Activated naive CD4-positive, alpha-beta T cell treated with Interleukin-2 at 50 U/mL for 16 hours (primary cell): ENCODE measurements around the gene SOS2.
A peak's percentile ranks its signal among the peaks of the same experiment; 100 is the strongest.

Source experiments
- DNase-seq: peaks from one replicate; pipeline ENCODE4 v3.0.0-alpha.2; 2020

The SOS2 gene

DNA sequence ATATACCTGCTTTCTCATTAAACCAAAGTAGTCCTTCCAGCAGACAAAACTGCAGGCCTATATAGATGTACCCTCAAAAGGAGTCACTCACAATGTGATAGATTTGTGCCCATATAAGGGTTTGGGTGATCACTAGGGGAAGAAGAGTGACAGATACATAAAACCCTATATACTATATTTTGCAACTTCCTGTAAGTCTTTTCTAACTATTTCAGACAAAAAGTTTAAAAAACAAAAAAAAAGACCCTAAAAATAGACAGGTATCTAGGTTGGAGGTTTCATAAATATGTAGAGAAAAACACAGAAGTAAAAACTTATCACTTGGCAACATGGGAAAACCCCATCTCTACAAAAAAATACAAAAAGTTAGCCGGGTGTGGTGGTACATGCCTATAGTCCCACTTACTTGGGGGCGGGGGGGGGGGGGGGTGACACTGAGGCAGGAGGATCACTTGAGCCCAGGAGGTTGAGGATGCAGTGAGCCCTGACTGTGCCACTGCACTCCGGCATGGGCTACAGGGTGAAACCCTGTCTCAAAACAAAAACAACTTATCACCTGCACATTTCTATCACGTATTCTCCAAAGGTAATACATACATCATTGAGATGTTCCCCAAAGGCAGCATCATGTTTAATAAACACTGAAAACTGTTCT, 117.9 kb downstream of the SOS2 start:
- no peak for DNase-seq

DNA sequence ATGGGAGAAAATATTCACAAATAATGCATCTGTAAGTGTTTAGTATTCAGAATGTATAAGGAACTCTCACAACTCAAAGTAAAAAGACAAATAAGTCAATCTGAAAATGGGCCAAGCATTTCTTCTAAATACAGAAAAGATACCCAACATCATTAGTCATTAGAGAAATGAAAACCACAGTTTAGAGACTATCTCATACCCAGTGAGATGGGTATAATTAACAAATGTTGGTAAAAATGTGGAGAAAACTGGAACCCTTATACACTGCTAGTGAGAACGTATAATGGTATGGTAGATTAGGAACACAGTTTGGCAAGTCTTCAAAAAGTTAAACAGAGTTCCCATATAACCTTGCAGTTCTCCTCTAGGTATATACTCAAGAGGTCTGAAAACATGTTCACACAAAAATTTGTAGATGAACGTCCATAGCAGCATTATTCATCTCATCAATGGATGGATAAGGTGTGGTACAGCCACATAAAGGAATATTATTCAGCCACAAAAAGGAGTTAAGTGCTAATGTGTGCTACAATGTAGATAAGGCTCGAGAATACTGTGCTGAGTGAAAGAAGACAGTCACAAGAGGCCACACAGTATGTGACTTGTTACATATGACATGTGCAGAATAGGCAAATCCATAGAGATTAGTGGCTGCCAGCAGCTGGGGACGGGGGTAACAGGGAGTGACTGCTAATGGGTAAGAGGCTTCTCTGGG, 120.9 kb downstream of the SOS2 start:
- no peak for DNase-seq

DNA sequence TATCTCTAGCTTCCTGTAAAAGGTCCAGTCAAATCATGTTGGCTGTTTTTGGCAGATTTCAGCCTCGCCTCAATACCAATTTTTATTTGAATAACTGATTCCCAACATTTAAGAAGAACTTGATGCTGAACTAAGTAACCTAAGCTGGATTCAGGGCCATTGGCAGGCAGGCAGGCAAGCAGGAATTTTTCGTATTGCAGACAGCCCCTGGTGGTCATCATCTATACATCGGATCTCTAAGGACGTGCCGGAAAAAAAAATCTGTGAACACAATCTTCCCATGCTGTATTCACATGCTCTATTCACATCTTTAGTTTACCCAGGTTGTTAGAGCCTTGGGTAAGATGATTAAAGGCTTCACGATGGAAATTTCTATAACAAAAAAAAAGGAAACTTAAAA, 122.0 kb downstream of the SOS2 start:
- no peak for DNase-seq

DNA sequence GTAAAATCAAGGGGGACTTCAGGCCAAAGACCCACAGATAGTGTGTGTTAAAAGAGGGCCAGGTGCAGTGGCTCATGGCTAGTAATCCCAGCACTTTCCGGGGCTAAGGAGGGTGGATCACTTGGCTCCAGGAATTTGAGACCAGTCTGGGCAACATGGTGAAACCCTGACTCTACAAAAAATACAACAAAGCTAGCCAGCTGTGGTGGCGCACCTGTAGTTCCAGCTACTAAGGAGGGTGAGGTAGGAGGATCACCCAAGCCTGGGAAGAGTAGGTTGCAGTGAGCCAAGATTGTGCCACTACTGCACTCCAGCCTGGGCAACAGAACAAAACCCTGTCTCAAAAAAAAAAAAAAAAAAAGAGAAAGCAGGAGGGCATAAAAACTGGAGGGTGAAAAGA, 123.5 kb downstream of the SOS2 start:
- no peak for DNase-seq

DNA sequence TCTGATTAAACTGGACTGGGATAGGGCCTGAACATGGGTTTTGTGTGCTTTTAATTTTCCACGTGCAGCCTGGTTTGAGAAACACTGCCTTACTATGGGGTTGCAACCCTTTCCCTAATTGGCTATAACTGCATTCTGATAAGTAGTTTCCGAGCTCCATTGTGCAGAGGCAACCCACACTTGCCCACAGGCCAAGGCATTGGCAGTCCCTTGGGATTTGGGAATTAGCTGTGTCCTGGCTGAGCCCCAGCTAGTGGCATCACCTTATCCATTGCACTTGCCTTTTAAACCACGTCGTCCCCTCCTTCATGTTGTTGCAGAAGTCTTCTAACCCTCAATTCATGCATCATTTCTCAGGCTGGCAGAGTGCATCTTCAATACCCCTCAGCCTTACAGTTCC, 125.2 kb downstream of the SOS2 start:
- no peak for DNase-seq

DNA sequence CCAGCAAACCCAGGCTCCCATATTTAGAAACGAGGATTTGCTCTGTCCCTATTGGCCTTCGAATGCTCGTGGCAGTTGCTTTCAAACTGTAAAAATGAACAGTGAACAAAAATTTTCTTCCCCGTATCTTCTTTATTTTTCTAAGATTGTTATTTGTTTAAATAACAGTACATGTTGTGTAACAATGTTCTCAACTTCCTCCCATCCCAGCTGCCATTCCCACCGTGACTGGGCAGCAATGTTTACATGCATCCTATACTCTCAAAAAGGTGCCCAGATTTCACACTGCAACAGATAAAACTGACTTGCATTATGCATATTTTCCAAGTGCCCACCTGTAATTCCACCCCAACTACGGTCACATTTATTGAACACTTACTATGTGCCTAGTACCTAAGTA, 127.8 kb downstream of the SOS2 start:
- DNase-seq, result no peak

DNA sequence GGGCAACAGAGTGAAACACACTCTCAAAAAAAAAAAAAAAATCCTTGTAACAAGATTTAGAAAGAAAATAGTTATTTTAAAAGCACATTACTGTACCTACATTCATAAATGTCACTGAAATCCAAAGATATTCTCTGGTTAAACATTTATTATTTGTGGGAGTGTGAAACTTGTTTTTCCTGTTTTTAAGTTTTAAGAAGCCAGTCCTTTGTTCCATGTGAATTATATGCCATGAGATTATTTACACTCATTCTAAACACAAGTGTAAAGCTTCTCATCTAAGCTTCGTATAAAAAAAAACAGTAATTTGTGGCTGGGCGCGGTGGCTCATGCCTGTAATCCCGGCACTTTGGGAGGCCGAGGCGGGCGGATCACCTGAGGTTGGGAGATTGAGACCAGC, 130.0 kb downstream of the SOS2 start:
- no peak for DNase-seq

DNA sequence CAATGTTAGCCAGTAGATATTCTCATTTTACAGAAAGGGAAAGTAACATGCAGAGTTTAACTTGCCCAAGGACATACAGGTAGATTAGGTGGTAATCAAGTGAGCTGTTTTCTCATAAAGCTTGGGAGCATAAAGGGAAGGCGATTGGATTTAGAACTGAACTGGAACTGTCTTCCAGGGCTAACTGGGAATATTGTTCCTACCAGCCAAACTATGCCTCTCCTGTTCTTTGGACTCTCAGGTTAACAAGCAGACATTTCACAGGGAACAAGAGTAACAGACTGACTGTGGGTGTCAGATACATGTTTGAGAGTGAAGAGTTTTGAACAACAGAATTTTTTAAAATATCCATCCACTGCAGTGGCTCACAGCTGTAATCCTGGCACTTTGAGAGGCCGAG, 130.6 kb downstream of the SOS2 start:
- no peak for DNase-seq

DNA sequence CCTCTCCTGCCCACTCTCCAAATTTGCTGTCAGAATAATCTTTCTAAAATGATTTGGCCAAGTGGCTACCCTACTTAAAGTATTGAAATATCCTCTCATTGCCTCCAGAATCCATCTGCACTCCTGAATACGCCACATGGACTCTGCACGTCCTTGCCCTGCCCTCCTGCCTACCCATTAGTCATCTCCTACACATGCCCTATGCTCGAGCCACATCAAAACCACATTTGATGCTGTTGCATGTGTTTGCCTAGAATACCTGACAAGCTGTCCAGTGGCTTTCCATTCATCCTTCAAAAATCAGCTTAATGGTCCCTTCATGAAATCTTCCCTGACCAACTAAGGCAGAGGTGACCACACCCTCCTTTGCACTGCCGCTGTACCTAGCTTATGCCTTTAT, 132.0 kb downstream of the SOS2 start:
- DNase-seq, result no peak

DNA sequence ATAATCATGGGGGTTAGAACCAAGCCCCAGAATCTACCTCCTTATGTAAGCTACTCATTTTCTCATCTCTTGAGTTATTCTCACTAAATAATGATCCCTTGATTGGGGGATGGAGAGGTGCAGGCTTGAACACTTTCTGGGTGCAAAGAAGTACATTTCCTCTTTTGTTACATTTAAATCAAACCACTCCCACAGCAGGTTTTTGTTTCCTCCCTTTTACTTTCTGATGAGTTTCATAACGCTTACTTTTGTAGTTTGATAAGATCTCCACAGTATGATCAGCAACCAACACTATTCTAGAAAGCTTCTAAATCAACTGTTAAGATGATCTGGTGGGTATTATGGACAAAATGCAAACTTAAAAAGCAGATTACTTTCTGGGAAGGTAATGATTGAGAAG, 135.5 kb downstream of the SOS2 start:
- no peak for DNase-seq

DNA sequence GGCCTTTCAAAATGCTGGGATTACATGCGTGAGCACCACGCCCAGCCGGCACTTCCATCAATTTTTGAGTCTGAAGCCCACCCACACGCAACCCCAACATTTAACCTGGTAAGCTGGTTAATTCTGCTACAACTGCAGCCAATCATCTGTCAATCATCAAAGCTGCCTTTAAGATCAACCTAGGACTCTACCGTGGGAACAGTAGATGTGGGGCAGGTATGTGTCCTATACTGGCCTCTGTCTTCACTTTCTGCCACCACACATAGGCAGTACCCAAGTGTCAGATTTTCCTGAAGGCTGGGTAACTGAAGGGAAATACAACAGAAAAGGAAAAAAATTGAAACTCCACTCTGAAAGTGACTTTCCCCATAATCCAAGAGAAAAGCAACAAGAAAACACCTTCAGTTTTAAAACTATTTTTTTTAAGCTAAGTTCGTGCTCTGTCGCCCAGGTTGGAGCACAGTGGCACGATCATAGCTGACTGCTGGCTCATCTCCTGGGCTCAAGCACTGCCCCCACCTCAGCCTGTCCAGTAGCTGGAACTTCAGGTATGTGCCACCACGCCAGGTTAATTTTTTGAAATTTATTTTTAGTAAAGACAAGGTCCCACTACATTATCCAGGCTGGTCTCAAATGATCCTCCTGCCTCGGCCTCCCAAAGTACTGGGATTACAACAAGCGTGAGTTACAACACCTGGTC, 137.2 kb downstream of the SOS2 start:
- no peak for DNase-seq

DNA sequence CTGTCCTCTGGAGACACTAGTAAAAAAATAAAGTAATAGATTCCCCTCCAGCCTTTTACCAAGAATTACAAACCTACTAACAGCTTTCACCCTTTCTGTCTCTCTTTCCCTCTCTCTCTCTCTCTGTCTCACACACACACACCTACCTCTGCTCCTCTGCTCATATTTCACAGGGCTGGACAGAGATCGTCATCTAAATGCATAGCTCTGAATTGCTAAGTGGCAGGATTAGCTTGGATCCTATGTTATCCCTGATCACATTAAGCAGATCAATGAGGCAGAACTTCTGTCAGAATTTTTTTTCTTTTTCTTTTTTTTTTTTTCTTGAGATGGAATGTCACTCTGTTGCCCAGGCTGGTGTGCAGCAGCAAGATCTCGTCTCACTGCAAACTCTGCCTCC, 137.9 kb downstream of the SOS2 start:
- DNase-seq, result no peak

DNA sequence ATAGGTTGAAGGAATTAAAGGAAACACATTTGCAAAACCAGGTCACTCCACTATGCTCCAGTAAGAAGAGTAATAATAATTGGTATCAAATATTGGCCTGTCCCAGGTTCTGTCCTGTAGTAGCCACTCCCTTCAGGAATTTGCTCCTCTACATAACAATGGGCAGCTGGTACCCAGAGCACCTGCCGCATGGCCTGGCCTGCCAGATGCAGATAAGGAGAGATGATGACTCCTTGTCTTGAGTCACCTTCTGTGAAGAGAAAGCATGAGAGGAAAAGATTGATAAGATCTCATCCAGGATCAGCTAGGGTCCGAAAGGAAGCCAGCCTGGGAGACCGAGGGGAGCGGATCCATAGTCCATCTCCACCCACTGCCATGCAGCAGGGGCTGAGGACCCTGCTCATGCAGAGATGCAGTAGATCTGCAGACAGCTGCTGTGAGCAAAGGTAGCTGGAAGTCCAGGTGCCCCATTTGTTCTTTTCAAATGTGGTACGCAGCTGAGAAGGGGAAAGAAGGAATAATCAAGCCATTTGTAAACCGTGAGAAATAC, 139.3 kb downstream of the SOS2 start:
- no peak for DNase-seq

DNA sequence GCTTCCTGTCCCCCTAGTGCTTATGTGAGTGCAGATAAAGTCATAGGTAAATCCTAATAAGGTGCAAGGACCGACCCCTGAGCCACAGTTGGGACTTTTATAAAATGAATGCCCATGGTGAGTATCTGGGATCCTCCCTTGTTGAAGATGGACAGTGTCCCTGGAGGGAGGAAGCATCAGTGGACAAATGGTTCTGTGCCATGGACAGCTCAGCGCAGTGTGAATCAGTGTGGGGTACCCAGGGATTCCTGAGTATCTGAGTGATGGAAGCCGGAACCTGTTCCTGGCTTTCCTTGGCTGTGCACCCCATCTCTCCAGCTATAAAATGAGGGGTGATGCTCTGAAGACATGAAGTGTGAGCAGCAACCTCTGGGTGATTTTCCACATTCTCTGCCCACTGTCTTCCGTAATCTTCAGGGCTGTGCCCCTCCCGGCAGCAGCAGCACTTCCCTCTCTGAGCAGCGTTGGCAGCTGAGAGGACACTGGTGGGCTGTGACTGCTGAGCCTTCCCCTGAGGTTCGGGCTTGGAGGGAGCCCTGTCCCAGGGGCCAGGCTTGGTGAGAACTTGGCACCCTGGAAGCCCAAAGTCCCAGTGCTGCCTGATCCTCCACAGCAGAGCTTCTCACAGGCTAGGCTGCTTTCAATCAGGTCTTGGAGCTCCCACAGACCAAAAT, 140.0 kb downstream of the SOS2 start:
- DNase-seq, result no peak

DNA sequence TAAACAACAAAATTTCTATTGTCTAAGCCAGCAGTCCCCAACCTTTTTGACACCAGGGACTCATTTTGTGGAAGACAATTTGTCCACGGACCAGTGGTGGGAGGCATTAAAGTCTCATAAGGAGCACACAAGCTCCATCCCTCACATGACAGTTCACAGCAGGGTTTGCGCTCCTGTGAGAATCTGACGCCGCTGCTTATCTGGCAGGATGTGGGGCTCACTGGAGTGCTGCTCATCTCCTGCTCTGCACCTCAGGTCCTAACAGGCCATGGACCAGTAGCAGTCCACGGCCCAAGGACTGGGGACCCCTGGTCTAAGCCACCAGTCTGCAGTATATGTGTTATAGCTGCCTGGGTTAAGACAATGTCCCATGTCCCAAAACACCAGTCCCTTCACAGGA, 142.2 kb downstream of the SOS2 start:
- no peak for DNase-seq

DNA sequence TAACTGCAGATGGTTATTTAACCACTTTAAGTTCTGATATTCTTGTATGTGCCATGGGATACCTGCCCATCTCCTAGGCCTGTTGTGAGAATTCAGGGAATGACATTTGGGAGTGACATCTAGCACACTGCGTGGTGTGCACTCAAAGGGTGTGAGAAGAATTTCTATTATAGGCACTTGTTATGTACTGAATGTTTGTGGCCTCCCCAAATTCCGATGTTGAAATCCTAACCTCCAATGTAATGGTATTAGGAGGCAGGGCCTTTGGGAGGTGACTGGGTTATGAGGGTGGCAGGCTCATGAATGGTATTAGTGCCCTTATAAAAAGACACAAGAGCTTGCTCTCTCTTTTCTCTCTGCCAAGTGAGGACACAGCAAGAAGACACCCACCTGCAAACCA, 142.6 kb downstream of the SOS2 start:
- DNase-seq, result no peak

DNA sequence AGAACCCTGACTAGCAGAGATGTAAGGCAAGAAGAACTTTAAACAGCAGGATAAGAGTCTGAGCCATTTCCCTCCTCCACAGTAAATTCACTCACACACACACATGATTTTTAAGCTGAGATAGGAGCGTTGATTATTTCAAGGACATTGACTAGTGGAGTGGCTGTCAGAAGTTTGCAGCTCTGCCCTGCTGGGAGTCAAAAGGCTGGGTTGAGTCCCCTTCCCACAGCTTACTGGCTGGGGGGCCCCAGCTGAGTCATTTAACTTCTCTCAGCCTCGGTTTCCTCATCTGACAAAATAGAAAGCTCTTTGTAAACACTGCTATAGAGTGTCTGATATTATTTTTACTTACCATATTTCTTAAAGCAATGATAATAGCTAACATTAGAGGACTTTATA, 143.3 kb downstream of the SOS2 start:
- no peak for DNase-seq

DNA sequence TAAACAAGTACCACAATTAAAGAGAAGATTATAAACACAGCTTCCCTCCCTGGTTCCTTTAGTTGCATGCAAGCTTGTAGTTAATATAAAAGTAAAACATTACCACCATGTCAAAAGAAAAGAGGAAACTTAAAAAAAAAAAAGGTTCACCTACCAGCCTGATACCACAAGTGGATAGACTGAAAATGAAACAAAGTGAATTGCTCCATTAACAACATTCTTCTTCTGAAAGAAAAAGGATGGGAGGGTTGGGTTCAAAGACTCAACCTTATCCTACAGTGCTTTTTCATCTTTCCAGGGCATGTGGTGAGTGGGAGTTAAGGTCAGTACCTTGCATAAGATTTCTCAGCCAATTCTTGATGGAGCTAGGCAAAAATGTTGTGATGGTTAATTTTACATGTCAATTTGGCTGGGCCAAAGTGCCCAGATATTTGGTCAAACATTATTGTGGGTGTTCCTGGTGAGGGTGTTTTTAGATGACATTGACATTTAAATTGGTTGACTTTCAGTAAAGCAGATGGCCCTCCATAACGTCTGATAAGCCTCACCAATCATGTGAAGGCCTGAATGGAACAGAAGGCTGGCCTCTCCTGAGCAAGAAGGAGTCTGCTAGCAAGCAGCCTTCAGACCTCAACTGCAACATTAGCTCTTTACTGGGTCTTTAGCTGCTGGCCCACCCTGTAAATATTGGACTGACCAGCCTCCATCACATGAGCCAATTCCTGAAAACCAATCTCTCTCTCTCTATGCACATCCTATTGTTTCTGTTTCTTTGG, 143.8 kb downstream of the SOS2 start:
- DNase-seq, result no peak

DNA sequence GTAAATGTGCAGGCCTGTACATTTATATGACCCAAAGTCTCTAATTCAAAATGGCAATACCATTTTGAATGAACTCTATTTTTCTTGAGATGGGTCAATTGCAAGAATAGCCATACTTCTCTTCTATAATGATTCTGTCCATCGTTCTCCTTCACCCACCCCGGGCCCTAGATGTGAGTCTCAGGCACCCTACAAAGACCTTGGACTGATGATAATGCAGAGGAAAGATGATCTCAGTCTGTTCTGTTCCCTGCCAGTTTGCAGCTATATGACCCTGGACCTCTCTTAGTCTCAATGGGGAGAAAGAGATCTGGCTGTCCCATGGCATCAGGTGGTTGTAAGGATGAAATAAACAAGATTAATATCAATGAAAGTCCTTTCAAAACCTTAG, 145.1 kb downstream of the SOS2 start:
- no peak for DNase-seq

DNA sequence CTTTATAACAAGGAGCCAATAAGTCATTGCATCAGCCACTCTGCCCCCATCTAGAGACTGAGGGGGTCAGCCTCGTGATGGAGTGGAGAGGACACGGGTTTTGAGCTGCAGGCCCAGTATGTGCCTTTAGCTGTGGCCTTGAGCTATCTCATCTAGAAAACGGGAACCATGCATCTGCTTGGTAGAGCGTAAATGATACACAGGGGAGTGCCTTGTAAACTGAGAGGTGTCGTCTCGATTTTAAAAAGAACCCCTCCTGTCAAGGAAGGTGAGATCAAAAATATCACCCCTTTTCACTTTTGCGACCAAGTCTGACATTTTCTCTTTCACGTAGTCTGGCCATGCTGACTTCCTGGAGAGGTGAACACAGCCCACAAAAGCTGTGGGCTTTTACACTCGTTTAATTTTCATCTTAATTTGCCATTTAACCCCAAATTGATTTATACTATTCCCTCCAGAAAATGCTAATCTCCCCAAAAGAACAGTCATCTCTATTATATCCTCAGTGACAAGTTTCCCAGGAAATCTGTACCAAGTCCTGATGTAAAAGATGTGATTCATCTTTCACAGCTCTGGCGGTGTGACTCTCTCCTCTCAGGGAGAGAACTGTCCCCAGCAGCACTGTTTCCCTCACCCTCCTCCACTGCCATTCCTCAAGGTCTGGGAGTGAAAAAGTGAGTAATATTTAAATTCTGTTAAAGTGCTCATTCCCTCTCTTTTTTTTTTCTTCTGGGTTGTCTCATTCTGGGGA, 145.6 kb downstream of the SOS2 start:
- DNase-seq, result peak; percentile 49

DNA sequence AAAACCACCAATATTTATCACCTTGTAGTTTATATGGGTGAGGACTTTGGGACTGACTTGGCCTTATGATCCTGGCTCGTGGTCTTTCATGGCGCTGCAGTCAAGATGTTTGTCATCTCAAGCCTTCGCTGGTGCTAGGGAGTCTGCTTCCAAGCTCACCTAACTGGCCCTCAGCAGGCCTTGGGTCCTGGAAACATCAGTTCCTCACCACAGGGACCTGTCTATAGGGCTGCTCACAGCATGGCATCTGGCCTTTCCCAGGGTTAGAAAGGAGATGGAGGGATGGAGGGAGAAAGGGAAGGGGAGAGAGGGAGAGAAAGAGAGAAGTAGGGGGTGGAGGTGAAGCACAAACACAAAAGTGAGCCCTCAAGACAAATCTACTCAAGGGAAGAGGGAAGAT, 146.7 kb downstream of the SOS2 start:
- DNase-seq, result no peak
